ELR (cell line): Measurements from ENCODE around the gene UBAP1L.
"Not testable (repeated sequence)": the region's sequence is repeated elsewhere in the genome, so short reads cannot be mapped to it uniquely, and the experiment has no call there.

Experiments
- DNase-seq: peaks from one replicate; pipeline ENCODE4 v3.0.0-alpha.2; 2015; ENCODE audit warnings: low read depth

Gene UBAP1L

GRCh38 chr15:65084500-65085206, 30.3 kb downstream of the UBAP1L start:
- no peak for DNase-seq

GRCh38 chr15:65083262-65083701, 31.7 kb downstream of the UBAP1L start:
- DNase-seq = peak; percentile 28

GRCh38 chr15:65082303-65082953, 32.6 kb downstream of the UBAP1L start:
- DNase-seq = peak; percentile 8

GRCh38 chr15:65081758-65082157, 33.2 kb downstream of the UBAP1L start:
- DNase-seq = peak; percentile 52

GRCh38 chr15:65081270-65081669, 33.7 kb downstream of the UBAP1L start:
- DNase-seq = no peak

GRCh38 chr15:65079580-65079979, 35.4 kb downstream of the UBAP1L start:
- DNase-seq = no peak

- DNase-seq = peak; percentile 53
Observed at GRCh38 chr15:65077981-65078352, 37.0 kb downstream of the UBAP1L start.

- DNase-seq = no peak
Observed at GRCh38 chr15:65077291-65077980, 37.6 kb downstream of the UBAP1L start.

GRCh38 chr15:65076486-65077290, 38.3 kb downstream of the UBAP1L start, which contains the start of gene KBTBD13:
TSS of gene KBTBD13 (plus strand) at chr15:65076746. CDS start at chr15:65076816, 70 bp downstream.
- DNase-seq = no peak

- DNase-seq = not testable (repeated sequence)
Observed at GRCh38 chr15:65075607-65076395, 39.2 kb downstream of the UBAP1L start.

GRCh38 chr15:65074946-65075345, 40.1 kb downstream of the UBAP1L start:
- DNase-seq = not testable (repeated sequence)

- no peak for DNase-seq
Observed at GRCh38 chr15:65072617-65073016, 42.4 kb downstream of the UBAP1L start.

- no peak for DNase-seq
Observed at GRCh38 chr15:65072027-65072426, 43.0 kb downstream of the UBAP1L start.

- DNase-seq = no peak
Observed at GRCh38 chr15:65071381-65071811, 43.6 kb downstream of the UBAP1L start.

- DNase-seq = no peak
Observed at GRCh38 chr15:65069779-65070546, 45.0 kb downstream of the UBAP1L start.

- peak; percentile 76 for DNase-seq
Observed at GRCh38 chr15:65069179-65069578, 45.8 kb downstream of the UBAP1L start.

GRCh38 chr15:65068403-65068788, 46.6 kb downstream of the UBAP1L start:
- no peak for DNase-seq

- no peak for DNase-seq
Observed at GRCh38 chr15:65067645-65068402, 47.2 kb downstream of the UBAP1L start, which contains the start of gene RASL12. TSS of gene RASL12 (minus strand) at chr15:65067991. CDS start at chr15:65067835, 156 bp downstream.

- DNase-seq = no peak
Observed at GRCh38 chr15:65067317-65067644, 47.7 kb downstream of the UBAP1L start.
